K562 (cell line): ENCODE measurements around the gene CDCA3. TPM values are rescaled to one million over a fixed set of nuclear protein-coding genes. Genes with fewer than 3 reads are reported as not detected.
A peak's percentile ranks its signal among the peaks of the same experiment; 100 is the strongest.

ENCODE experiments used
- BRCA1 ChIP-seq, 2 experiments: fragments of 450-650 bp in 1 of 2; sonication (generic) in 1 of 2; formaldehyde crosslinking in 1 of 2; IDR thresholded peaks; 2 replicates each; pipeline versions ENCODE4 v1.5.0 to v1.6.1; 2017 to 2020; ENCODE audit warnings: mild to moderate bottlenecking in 1 of 2, missing genetic modification reagents in 1 of 2
- CREB1 ChIP-seq, 2 experiments: sonication (generic) in 1 of 2; formaldehyde crosslinking in 1 of 2; IDR thresholded peaks; 2 replicates each; pipeline versions ENCODE4 v1.6.1 to v1.8.0; 2012 to 2022; ENCODE audit warnings: inconsistent platforms in 1 of 2, mild to moderate bottlenecking in 1 of 2, missing genetic modification reagents in 1 of 2, moderate library complexity in 1 of 2
- EGR1 ChIP-seq: fragments of 450-650 bp; conservative IDR thresholded peaks from 2 replicates; pipeline ENCODE4 v1.6.1; 2017; ENCODE audit warnings: mild to moderate bottlenecking
- HNRNPH1 ChIP-seq: fragments of 200-400 bp; formaldehyde crosslinking; optimal IDR thresholded peaks from 2 replicates; pipeline ENCODE3; 2017; ENCODE audit warnings: low read depth, mild to moderate bottlenecking, low read length, moderate library complexity
- KLF13 ChIP-seq: fragments of 450-650 bp; IDR thresholded peaks from 2 replicates; pipeline ENCODE4 v1.6.1; 2016; ENCODE audit warnings: missing genetic modification characterization, low read depth, mild to moderate bottlenecking, missing compliant biosample characterization, moderate library complexity, borderline replicate concordance
- MED1 ChIP-seq: sonication (generic); formaldehyde crosslinking; IDR thresholded peaks from 2 replicates; pipeline ENCODE4 v1.8.1; 2023; ENCODE audit warnings: missing genetic modification reagents, borderline replicate concordance
- MYC ChIP-seq, 2 experiments: fragments of 250-450 bp in 1 of 2; sonication (Bioruptor Pico) in 1 of 2; IDR thresholded peaks; 2 replicates each; pipeline versions ENCODE4 v1.5.1 to v1.6.1; 2012 to 2021; ENCODE audit warnings: low read depth in 2 of 2, borderline replicate concordance in 1 of 2, improper control_type of control experiment in 1 of 2, low read length in 1 of 2, mild to moderate bottlenecking in 1 of 2, moderate library complexity in 1 of 2
- PHB2 ChIP-seq: fragments of 450-650 bp; IDR thresholded peaks from 2 replicates; pipeline ENCODE4 v1.6.1; 2017; ENCODE audit warnings: low read depth
- POLR2A ChIP-seq: fragments of 450-650 bp; conservative IDR thresholded peaks from 2 replicates; pipeline ENCODE4 v1.6.1; 2016
- RCOR1 ChIP-seq, 2 experiments: IDR thresholded peaks; 2 replicates each; pipeline ENCODE4 v1.6.1; 2012; ENCODE audit warnings: low read depth in 2 of 2, low read length in 2 of 2, borderline replicate concordance in 1 of 2, improper control_type of control experiment in 1 of 2
- RFX1 ChIP-seq: fragments of 450-650 bp; IDR thresholded peaks from 2 replicates; pipeline ENCODE4 v1.6.1; 2016; ENCODE audit warnings: mild to moderate bottlenecking, moderate library complexity
- RUNX1 ChIP-seq: sonication (generic); IDR thresholded peaks from 2 replicates; pipeline ENCODE4 v1.6.1; 2016; ENCODE audit warnings: antibody characterized with exemption, low read depth
- SAFB ChIP-seq: fragments of 200-400 bp; formaldehyde crosslinking; IDR thresholded peaks from 2 replicates; pipeline ENCODE4 v1.6.1; 2017; ENCODE audit warnings: low read depth, low read length, borderline replicate concordance
- SP2 ChIP-seq: IDR thresholded peaks from 2 replicates; pipeline ENCODE4 v1.6.1; 2011; ENCODE audit warnings: mild to moderate bottlenecking, low read depth, low read length, moderate library complexity; ENCODE audit not compliant: poor library complexity, severe bottlenecking; ENCODE audit errors: extremely low read depth
- SUPT5H ChIP-seq: fragments of 450-650 bp; IDR thresholded peaks from 2 replicates; pipeline ENCODE4 v1.6.1; 2016
- TAF7 ChIP-seq: fragments of 450-650 bp; IDR thresholded peaks from 2 replicates; pipeline ENCODE4 v1.6.1; 2016; ENCODE audit warnings: missing genetic modification characterization, missing compliant biosample characterization
- YY1 ChIP-seq, 3 experiments: IDR thresholded peaks; 2 replicates each; pipeline ENCODE4 v1.6.1; 2011; ENCODE audit warnings: low read length in 2 of 3, mild to moderate bottlenecking in 2 of 3, moderate library complexity in 2 of 3, borderline replicate concordance in 1 of 3, control low read depth in 1 of 3, low read depth in 1 of 3; ENCODE audit not compliant: insufficient read depth in 3 of 3, insufficient replicate concordance in 2 of 3, control insufficient read depth in 1 of 3, insufficient read length in 1 of 3; ENCODE audit errors: extremely low read depth in 1 of 3
- ZBTB1 ChIP-seq: sonication (generic); formaldehyde crosslinking; IDR thresholded peaks from 2 replicates; pipeline ENCODE4 v1.8.1; 2023; ENCODE audit warnings: missing genetic modification reagents, low read depth, mild to moderate bottlenecking, borderline replicate concordance
- ZNF57 ChIP-seq: fragments of 450-650 bp; formaldehyde crosslinking; IDR thresholded peaks from 2 replicates; pipeline ENCODE4 v1.4.0; 2020; ENCODE audit warnings: mild to moderate bottlenecking, moderate library complexity
- polyA plus RNA-seq, 8 experiments: library from polyadenylated mRNA; depleted of rRNA in 4 of 8; stranded (reverse) in 5 of 8; unstranded in 3 of 8; fragments of >200 nt; fragmentation: Nextera tagmentation in 2 of 8; fragmentation: Illumina TruSeq in 1 of 8; extraction: Ambion mirVana in 2 of 8; extraction: Trizol in 1 of 8; gene quantifications; 2 replicates each; pipeline versions ENCODE4 v1.2.1 to v1.2.3, GENCODE V29; 2011 to 2014; ENCODE audit warnings: inconsistent platforms in 1 of 8, missing spikeins in 1 of 8
- total RNA-seq, 7 experiments: library from RNA; depleted of rRNA in 6 of 7; stranded (reverse); fragments of >200 nt in 6 of 7; fragmentation: Illumina TruSeq in 2 of 7; extraction: Trizol in 2 of 7; gene quantifications; 2 replicates each; pipeline versions ENCODE4 v1.2.1 to v1.2.3, GENCODE V29; 2011 to 2021; ENCODE audit warnings: low replicate concordance in 1 of 7
- TF ChIP-seq, protein P1 (sequence below), 2 experiments: fragments of 150-350 bp in 1 of 2; IDR thresholded peaks; 2 replicates each; pipeline ENCODE4 v1.6.1; 2012 to 2016; ENCODE audit warnings: low read depth in 2 of 2, low read length in 2 of 2, mild to moderate bottlenecking in 1 of 2, moderate library complexity in 1 of 2
- TF ChIP-seq, protein P2 (sequence below): conservative IDR thresholded peaks from 2 replicates; pipeline ENCODE4 v1.6.1; 2011; ENCODE audit warnings: low read depth, mild to moderate bottlenecking, low read length; ENCODE audit not compliant: control insufficient read depth

Gene CDCA3
- total and polyA plus RNA-seq, 9 of the 15 experiments (the other 6 are each of a cell fraction or from before 2014, with no cell fraction given), result 24.2 to 80.8 (median 55.1) TPM

DNA sequence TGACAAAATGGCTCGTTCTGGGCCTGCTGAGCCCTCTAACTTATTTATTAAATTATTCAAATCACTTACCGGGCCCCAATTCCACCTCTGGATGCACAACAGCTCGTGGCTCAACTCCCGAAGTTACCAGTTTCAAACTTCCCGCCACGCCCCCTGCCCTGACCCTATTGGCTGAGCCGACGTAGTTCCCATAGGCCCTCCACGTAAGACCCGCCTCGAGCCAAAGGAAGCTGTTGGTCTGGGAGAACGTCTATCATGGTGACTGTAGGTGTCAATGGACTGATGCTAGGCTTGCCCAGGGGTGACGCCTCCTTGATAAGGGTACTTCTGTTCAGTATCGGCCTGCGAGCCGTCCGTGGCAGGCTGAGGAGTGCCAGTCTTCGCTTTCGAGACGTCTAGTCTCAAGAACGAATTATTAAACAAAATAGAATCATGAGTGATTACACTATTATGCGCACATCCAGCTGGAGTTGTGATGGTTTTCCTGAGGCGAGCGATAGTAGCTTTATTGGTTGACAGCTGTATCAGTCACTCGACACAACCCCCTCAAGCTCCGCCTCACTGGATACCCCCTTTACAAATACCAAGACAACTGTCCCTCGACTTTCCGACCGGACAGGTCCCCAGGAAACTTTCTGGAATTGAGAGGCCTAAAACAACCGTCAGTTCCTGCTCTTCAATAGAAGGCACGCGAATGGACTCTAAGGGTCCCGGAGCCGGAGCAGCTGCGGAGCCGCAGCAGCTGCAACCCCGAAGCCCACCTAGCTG lies at the start of gene CDCA3 (continued):
- 0 out of 2 replicates have a peak, but pooled peaks have one; percentile 24 for TF ChIP-seq TAF7 (tag)
- TF ChIP-seq MYC (IDR thresholded peaks at IDR 0.05; ENCODE audit: low read depth, low read length), result peak; percentile 74; the same call in 1 of the 2 replicates
- TF ChIP-seq MYC (CRISPR knock-in tag; IDR thresholded peaks at IDR 0.05; ENCODE audit: borderline replicate concordance, low read depth), result no peak
- peak; percentile 83 for TF ChIP-seq SP2
- TF ChIP-seq MED1 (CRISPR knock-in tag), result no peak
- TF ChIP-seq, protein P1, sequence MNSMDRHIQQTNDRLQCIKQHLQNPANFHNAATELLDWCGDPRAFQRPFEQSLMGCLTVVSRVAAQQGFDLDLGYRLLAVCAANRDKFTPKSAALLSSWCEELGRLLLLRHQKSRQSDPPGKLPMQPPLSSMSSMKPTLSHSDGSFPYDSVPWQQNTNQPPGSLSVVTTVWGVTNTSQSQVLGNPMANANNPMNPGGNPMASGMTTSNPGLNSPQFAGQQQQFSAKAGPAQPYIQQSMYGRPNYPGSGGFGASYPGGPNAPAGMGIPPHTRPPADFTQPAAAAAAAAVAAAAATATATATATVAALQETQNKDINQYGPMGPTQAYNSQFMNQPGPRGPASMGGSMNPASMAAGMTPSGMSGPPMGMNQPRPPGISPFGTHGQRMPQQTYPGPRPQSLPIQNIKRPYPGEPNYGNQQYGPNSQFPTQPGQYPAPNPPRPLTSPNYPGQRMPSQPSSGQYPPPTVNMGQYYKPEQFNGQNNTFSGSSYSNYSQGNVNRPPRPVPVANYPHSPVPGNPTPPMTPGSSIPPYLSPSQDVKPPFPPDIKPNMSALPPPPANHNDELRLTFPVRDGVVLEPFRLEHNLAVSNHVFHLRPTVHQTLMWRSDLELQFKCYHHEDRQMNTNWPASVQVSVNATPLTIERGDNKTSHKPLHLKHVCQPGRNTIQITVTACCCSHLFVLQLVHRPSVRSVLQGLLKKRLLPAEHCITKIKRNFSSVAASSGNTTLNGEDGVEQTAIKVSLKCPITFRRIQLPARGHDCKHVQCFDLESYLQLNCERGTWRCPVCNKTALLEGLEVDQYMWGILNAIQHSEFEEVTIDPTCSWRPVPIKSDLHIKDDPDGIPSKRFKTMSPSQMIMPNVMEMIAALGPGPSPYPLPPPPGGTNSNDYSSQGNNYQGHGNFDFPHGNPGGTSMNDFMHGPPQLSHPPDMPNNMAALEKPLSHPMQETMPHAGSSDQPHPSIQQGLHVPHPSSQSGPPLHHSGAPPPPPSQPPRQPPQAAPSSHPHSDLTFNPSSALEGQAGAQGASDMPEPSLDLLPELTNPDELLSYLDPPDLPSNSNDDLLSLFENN (IDR thresholded peaks at IDR 0.05; ENCODE audit: low read depth in 2 of 2, low read length in 2 of 2), result 0 out of 4 replicates have a peak, but pooled peaks of 1 of the 2 experiments have one; percentile 12
- no peak for TF ChIP-seq BRCA1 (IDR thresholded peaks at IDR 0.05)
- TF ChIP-seq BRCA1 (CRISPR knock-in tag; IDR thresholded peaks at IDR 0.05), result no peak
- peak; percentile 51 for TF ChIP-seq SUPT5H
- 0 out of 4 replicates have a peak, but pooled peaks of 1 of the 2 experiments have one; percentile 4 for TF ChIP-seq RCOR1 (IDR thresholded peaks at IDR 0.05; ENCODE audit: borderline replicate concordance in 1 of 2, low read depth in 2 of 2, low read length in 2 of 2)
- peak; percentile 66; the same call in 1 of the 2 replicates for TF ChIP-seq KLF13 (tag)
- TF ChIP-seq RFX1, result 0 out of 2 replicates have a peak, but pooled peaks have one; percentile 15
- peak; percentile 59 for TF ChIP-seq POLR2A
- no peak for TF ChIP-seq SAFB
- TF ChIP-seq ZBTB1 (CRISPR knock-in tag), result no peak
- no peak for TF ChIP-seq RUNX1
- no peak for TF ChIP-seq PHB2
- no peak for TF ChIP-seq ZNF57
- 0 out of 2 replicates have a peak, but pooled peaks have one; percentile 27 for TF ChIP-seq EGR1
- peak; percentile 55; the same call in 1 of the 2 replicates for TF ChIP-seq CREB1 (IDR thresholded peaks at IDR 0.05)
- peak; percentile 87 for TF ChIP-seq CREB1 (CRISPR knock-in tag; IDR thresholded peaks at IDR 0.05)
- TF ChIP-seq YY1 (IDR thresholded peaks at IDR 0.05; ENCODE audit: borderline replicate concordance in 1 of 3, control insufficient read depth in 1 of 3, extremely low read depth in 1 of 3, insufficient read depth in 3 of 3, insufficient read length in 1 of 3, insufficient replicate concordance in 2 of 3, low read depth in 1 of 3, low read length in 2 of 3), result peak in 1 of 3 experiments; percentile 4
- no peak for TF ChIP-seq HNRNPH1
- TF ChIP-seq, protein P2, sequence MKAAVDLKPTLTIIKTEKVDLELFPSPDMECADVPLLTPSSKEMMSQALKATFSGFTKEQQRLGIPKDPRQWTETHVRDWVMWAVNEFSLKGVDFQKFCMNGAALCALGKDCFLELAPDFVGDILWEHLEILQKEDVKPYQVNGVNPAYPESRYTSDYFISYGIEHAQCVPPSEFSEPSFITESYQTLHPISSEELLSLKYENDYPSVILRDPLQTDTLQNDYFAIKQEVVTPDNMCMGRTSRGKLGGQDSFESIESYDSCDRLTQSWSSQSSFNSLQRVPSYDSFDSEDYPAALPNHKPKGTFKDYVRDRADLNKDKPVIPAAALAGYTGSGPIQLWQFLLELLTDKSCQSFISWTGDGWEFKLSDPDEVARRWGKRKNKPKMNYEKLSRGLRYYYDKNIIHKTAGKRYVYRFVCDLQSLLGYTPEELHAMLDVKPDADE, result 0 out of 2 replicates have a peak, but pooled peaks have one; percentile 43
